A673 (cell line): ENCODE results near the gene NUP50.

Experiments used
- CTCF ChIP-seq: fragments of 300-800, 200-600 bp; sonication (generic); conservative IDR thresholded peaks from 2 replicates; pipeline ENCODE4 v1.5.1; 2017; ENCODE audit warnings: low read depth, mild to moderate bottlenecking, antibody characterized with exemption, low read length, moderate library complexity, mixed read lengths
- EZH2 ChIP-seq: fragments of 200-600 bp; sonication (generic); IDR thresholded peaks from 2 replicates; pipeline ENCODE4 v1.6.1; 2017; ENCODE audit warnings: borderline replicate concordance, low read depth, mild to moderate bottlenecking, mixed read lengths, antibody characterized with exemption, low read length; ENCODE audit not compliant: poor library complexity, severe bottlenecking

DNA sequence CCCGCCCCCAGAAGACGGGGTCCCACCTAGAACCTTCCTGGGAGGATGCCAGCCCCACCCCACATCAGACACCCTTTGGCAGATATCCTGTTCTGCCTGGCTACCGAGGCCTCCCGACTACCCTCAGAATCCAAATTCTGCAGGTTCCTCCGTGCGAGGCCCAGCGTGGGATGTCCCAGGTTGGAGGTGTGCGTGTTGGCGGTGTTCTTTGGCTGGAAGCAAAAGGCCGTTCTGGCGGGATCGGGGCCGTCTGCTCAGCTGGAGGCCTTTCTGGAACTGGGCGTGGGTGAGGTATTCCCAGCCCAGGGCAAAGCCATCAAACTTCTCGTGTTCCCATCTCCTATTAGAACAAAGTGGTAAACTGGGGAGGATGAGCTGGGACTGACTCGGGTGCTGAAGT is 32.6 kb downstream of the NUP50 start:
- no peak for TF ChIP-seq CTCF
- no peak for TF ChIP-seq EZH2
